HG02840 (cell line): ENCODE results near the gene SLC12A3.

ENCODE experiments used
- ATAC-seq: cut with Tn5 transposase; IDR thresholded peaks from one replicate; pipeline ENCODE4 v1.9.1; 2021; ENCODE audit warnings: mild to moderate bottlenecking, moderate library complexity, moderate number of reproducible peaks; ENCODE audit not compliant: unreplicated experiment, low FRiP score

SLC12A3 gene

DNA sequence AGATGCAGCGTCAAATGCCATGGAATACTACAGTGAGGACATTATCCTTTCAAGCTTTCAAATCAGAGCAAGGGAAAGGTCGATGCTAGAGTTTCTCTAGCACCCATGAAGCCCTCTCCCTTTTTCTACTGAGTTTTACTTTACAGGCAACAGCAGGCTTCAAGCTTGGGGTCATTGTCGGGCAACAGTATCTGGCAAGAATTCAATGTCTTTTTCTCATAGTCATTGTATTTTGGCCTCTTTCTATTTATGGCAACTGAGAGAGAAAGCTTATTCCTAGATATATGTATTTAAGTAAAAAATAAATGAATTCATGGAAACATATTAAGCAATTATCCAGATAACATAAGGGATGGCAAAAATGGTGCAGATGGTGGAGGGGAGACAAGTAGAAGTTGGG is 96.4 kb downstream of the SLC12A3 start:
- no peak for ATAC-seq

DNA sequence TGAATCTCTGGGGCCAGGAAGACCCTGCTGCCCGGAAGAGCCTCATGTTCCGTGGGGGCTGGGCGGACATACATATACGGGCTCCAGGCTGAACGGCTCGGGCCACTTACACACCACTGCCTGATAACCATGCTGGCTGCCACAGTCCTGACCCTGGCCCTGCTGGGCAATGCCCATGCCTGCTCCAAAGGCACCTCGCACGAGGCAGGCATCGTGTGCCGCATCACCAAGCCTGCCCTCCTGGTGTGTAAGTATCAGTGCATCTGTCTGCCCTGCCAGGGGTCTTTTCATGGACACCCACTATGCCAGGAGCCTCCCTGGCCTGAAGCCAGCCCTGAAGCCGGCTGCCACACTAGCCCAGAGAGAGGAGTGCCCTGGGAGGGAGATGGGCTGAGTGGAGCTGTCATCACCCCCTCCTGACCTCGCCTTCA is 96.9 kb downstream of the SLC12A3 start, which contains the start of gene CETP:
Gene CETP, plus strand, starts transcription at position 100 of the 431 bp plus-strand sequence. Its CDS starts 30 bp downstream, at position 130.
- ATAC-seq = no peak

DNA sequence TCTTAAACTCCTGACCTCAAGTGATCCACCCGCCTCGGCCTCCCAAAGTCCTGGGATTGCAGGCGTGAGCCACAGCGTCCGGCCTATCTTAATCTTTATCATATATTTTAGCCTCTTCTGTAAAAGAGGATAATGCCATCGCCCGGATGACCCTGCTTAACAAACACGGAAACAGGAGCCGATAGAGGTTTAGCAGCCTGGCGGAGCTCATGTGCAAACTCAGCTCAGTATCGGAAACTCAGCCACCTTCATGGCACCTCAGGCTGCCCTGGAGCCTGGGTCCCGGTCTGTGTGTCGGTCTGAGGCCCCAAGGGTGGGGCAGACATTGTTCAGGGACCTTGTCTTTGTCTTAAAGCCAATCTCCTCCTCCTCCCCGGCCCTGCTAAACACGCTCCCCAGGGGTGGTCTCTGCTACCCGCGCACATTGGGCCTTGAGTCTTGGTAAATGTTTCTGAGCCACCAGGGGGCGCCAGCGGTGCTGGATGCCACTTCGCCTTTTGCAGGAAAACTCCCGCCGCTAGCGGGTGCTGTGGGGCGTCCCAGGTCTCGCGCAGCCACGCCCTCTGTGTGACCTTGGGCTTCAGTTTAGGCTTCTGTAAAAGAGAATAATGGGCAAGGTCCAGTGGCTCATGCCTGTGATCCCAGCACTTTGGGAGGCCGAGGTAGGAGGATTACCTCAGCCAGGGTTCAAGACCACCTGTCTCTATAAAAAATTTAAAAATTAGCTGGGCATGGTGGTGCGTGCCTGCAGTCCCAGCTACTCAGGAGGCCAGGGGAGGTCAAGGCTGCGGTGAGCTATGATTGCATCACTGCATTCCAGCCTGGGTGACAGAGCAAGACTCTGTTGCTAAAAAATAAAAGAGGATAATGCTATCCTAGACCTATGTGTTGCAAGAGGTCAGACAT is 99.5 kb downstream of the SLC12A3 start:
- ATAC-seq = no peak
